HCT116 (cell line): ENCODE data around the gene STK36. TPM values are rescaled to one million over a fixed set of nuclear protein-coding genes. Genes with fewer than 3 reads are reported as not detected.

Source experiments
- ATAC-seq: fragments of 200-7000 bp; cut with Tn5 transposase; 2 replicates; pipeline ENCODE4 v1.9.1; 2020; ENCODE audit warnings: mild to moderate bottlenecking, moderate library complexity
- BruUV-seq: library from RNA; stranded (reverse); fragments of 400-500 nt; replicated peaks from 2 replicates; lab custom pipeline; 2021; lab: Mats Ljungman, UMichigan
- CTCF ChIA-PET: fragments of 300-600 bp; sonication (Branson Sonifier 250); formaldehyde crosslinking; loops from one replicate; lab custom pipeline; 2021; ENCODE audit warnings: antibody characterized with exemption; lab: Charles Lee
- POLR2A ChIA-PET: fragments of 300-600, 350-600 bp; sonication (Branson Sonifier 250); formaldehyde crosslinking; loops from one replicate; lab custom pipeline; 2021; ENCODE audit warnings: antibody characterized with exemption; lab: Charles Lee
- RAD21 ChIA-PET, 2 experiments: fragments of 300-600 bp; sonication (Branson Sonifier 250); formaldehyde crosslinking; loops; one replicate each; lab custom pipeline; 2023; ENCODE audit warnings: low total read pairs in 2 of 2; ENCODE audit not compliant: uncharacterized antibody in 2 of 2, unreplicated experiment in 2 of 2, low non-redundant PET in 1 of 2; lab: Charles Lee
- DNase-seq: peaks from one replicate; pipeline ENCODE4 v3.0.0-alpha.2; 2010; ENCODE audit warnings: low read depth, low spot score
- H2AFZ ChIP-seq: fragments of 200-600 bp; shearing (Covaris generic), sonication (generic); 2 replicates; pipeline ENCODE4 v1.6.1; 2017; ENCODE audit warnings: low read depth, mixed run types, mixed read lengths, antibody characterized with exemption, low read length; ENCODE audit not compliant: poor library complexity, severe bottlenecking
- H3K27ac ChIP-seq: 2 replicates; pipeline ENCODE4 v1.5.1; 2012; ENCODE audit warnings: low read depth, low read length
- H3K27me3 ChIP-seq: fragments of 200-600 bp; sonication (generic); 2 replicates; pipeline ENCODE4 v1.6.1; 2016; ENCODE audit warnings: mixed run types, low read length, mixed read lengths; ENCODE audit not compliant: insufficient read depth
- H3K36me3 ChIP-seq, 2 experiments: fragments of 200-500 bp in 1 of 2; fragments of 200-600 bp in 1 of 2; sonication (Bioruptor generic) in 1 of 2; sonication (generic) in 1 of 2; 2 replicates each; pipeline versions ENCODE4 v1.5.1 to v1.6.1; 2014 to 2016; ENCODE audit warnings: low read length in 2 of 2, inconsistent platforms in 1 of 2, mixed read lengths in 1 of 2, mixed run types in 1 of 2; ENCODE audit not compliant: insufficient read depth in 2 of 2, control insufficient read depth in 1 of 2
- H3K4me1 ChIP-seq, 2 experiments: fragments of 200-600 bp in 1 of 2; sonication (generic) in 1 of 2; 2 replicates each; pipeline versions ENCODE4 v1.5.1 to v1.6.1; 2012 to 2017; ENCODE audit warnings: low read length in 2 of 2, inconsistent platforms in 1 of 2, mild to moderate bottlenecking in 1 of 2, mixed read lengths in 1 of 2, mixed run types in 1 of 2, moderate library complexity in 1 of 2; ENCODE audit not compliant: insufficient read depth in 2 of 2, control insufficient read depth in 1 of 2
- H3K4me2 ChIP-seq: fragments of 200-600 bp; sonication (generic); 2 replicates; pipeline ENCODE4 v1.6.1; 2017; ENCODE audit warnings: mixed run types, low read length, mixed read lengths
- H3K4me3 ChIP-seq, 2 experiments: fragments of 200-600 bp in 1 of 2; sonication (generic) in 1 of 2; replicated peaks in 1 of 2; 2 replicates each; pipeline ENCODE4 v1.5.1; 2011 to 2016; ENCODE audit warnings: low read length in 2 of 2, control low read depth in 1 of 2, low read depth in 1 of 2, mild to moderate bottlenecking in 1 of 2, mixed read lengths in 1 of 2, mixed run types in 1 of 2
- H3K79me2 ChIP-seq: fragments of 200-600 bp; sonication (generic); 2 replicates; pipeline ENCODE4 v1.6.1; 2017; ENCODE audit warnings: mild to moderate bottlenecking, mixed run types, low read length, moderate library complexity, mixed read lengths; ENCODE audit not compliant: insufficient read depth
- H3K9ac ChIP-seq: fragments of 200-600 bp; sonication (generic); 2 replicates; pipeline ENCODE4 v1.6.1; 2016; ENCODE audit warnings: low read length, mixed read lengths
- H3K9me2 ChIP-seq: fragments of 200-600 bp; sonication (generic), shearing (Covaris generic); 2 replicates; pipeline ENCODE4 v1.6.1; 2017; ENCODE audit warnings: mixed run types, mild to moderate bottlenecking, moderate library complexity; ENCODE audit not compliant: insufficient read depth
- H3K9me3 ChIP-seq, 2 experiments: fragments of 200-500 bp in 1 of 2; fragments of 200-600 bp in 1 of 2; sonication (Bioruptor generic) in 1 of 2; sonication (generic) in 1 of 2; 2 replicates each; pipeline ENCODE4 v1.6.1; 2014 to 2017; ENCODE audit warnings: low read length in 2 of 2, mixed read lengths in 2 of 2, inconsistent platforms in 1 of 2, low read depth in 1 of 2, mild to moderate bottlenecking in 1 of 2, mixed run types in 1 of 2, moderate library complexity in 1 of 2; ENCODE audit not compliant: control insufficient read depth in 1 of 2, insufficient read depth in 1 of 2
- H4K20me1 ChIP-seq: fragments of 200-600 bp; sonication (generic), shearing (Covaris generic); 2 replicates; pipeline ENCODE4 v1.6.1; 2017; ENCODE audit warnings: mixed run types, mild to moderate bottlenecking, moderate library complexity; ENCODE audit not compliant: insufficient read depth
- CEBPB ChIP-seq: IDR thresholded peaks from 2 replicates; pipeline ENCODE4 v1.6.1; 2012; ENCODE audit warnings: low read depth
- EGR1 ChIP-seq: IDR thresholded peaks from 2 replicates; pipeline ENCODE4 v1.6.1; 2012; ENCODE audit warnings: low read depth
- ELF1 ChIP-seq: IDR thresholded peaks from 2 replicates; pipeline ENCODE4 v1.6.1; 2012; ENCODE audit warnings: low read depth, borderline replicate concordance
- FOSL1 ChIP-seq: IDR thresholded peaks from 2 replicates; pipeline ENCODE4 v1.6.1; 2012; ENCODE audit warnings: low read depth
- JUND ChIP-seq: IDR thresholded peaks from 2 replicates; pipeline ENCODE4 v1.6.1; 2012
- REST ChIP-seq: IDR thresholded peaks from 2 replicates; pipeline ENCODE4 v1.6.1; 2012; ENCODE audit warnings: low read depth
- SIN3A ChIP-seq: IDR thresholded peaks from 2 replicates; pipeline ENCODE4 v1.6.1; 2012; ENCODE audit warnings: low read depth
- SP1 ChIP-seq: IDR thresholded peaks from 2 replicates; pipeline ENCODE4 v1.6.1; 2012; ENCODE audit warnings: low read depth
- TCF7L2 ChIP-seq: IDR thresholded peaks from 2 replicates; pipeline ENCODE4 v1.7.0; 2011; ENCODE audit warnings: borderline replicate concordance, inconsistent platforms; ENCODE audit not compliant: insufficient read depth, insufficient read length; ENCODE audit errors: extremely low read depth
- YY1 ChIP-seq: IDR thresholded peaks from 2 replicates; pipeline ENCODE4 v1.6.1; 2011; ENCODE audit warnings: low read length, low read depth, moderate library complexity, mild to moderate bottlenecking; ENCODE audit not compliant: insufficient replicate concordance; ENCODE audit errors: extremely low read depth
- ZBTB33 ChIP-seq: IDR thresholded peaks from 2 replicates; pipeline ENCODE4 v1.6.1; 2011; ENCODE audit warnings: mild to moderate bottlenecking, low read length, moderate library complexity; ENCODE audit not compliant: insufficient replicate concordance; ENCODE audit errors: extremely low read depth
- ZFX ChIP-seq: fragments of 450-650 bp; IDR thresholded peaks from 2 replicates; pipeline ENCODE4 v1.6.1; 2017
- ZNF274 ChIP-seq: fragments of 200-500 bp; sonication (Bioruptor generic); IDR thresholded peaks from 2 replicates; pipeline ENCODE4 v1.6.1; 2014; ENCODE audit warnings: mild to moderate bottlenecking, low read depth, low read length, inconsistent platforms
- intact Hi-C: fragments of 100-400 bp; cut with micrococcal nuclease; formaldehyde crosslinking; loops from 2 replicates; pipeline ENCODE4 v1.10.0; 2022
- total RNA-seq: library from RNA; stranded (reverse); gene quantifications from one replicate; pipeline ENCODE4 v1.2.1, GENCODE V29; 2021; ENCODE audit not compliant: unreplicated experiment

The STK36 gene
- total RNA-seq, 1 experiment from 2014 or later: 45.5 TPM

GRCh38 chr2:218732052-218732760 lies 60.3 kb downstream of the STK36 start:
- Histone ChIP-seq H3K79me2 (peaks cover 87% of the 10 kb centered on the region), H3K4me2 (peak overlapping the region; percentile 58), H3K36me3 (peaks cover 0 to 5% of the 10 kb centered on the region in 2 experiments; a peak in 2 of 4 replicates), H4K20me1 (peaks cover 4% of the 10 kb centered on the region; the same call in 1 of the 2 replicates), H3K9me3 (no peaks in the 10 kb centered on the region; a peak in 1 of 4 replicates), H3K4me1 (peaks cover 17 to 29% of the 10 kb centered on the region in 2 experiments), H3K27ac (peak overlapping the region; percentile 36; the same call in 1 of the 2 replicates), H3K27me3 (no peaks in the 10 kb centered on the region), H3K4me3 (peak overlapping the region in 1 of 2 experiments; percentile 5; a peak in 1 of 4 replicates), H2AFZ (no peak overlapping the region), H3K9me2 (no peaks in the 10 kb centered on the region), H3K9ac (peak overlapping the region; percentile 32)
- POLR2A ChIA-PET: interaction anchor here (0.7 kb wide), 1 partner anchor 73 kb away, joined by 4 read pairs; the partner anchor contains the start of genes BCS1L and ZNF142
- RAD21 ChIA-PET: interaction anchor here (0.9 to 1.0 kb wide), 3 partner anchors 15 to 115 kb away, joined by 3 to 4 read pairs (median 3); no protein-coding TSS in a partner anchor
- ATAC-seq: no peak
- CTCF ChIA-PET: interaction anchor here (1.2 to 2.5 kb wide), 3 partner anchors 22 to 116 kb away, joined by 3 to 14 read pairs (median 12); partner anchors contain the start of gene TTLL4
- BruUV-seq: no TSS peak
- TF ChIP-seq SIN3A: no peak
- TF ChIP-seq FOSL1: no peak
- TF ChIP-seq JUND: no peak
- no peak for TF ChIP-seq YY1
- TF ChIP-seq ZNF274: no peak
- TF ChIP-seq EGR1: no peak
- TF ChIP-seq ZFX: no peak
- intact Hi-C loops: no loop called here
- no peak for DNase-seq

- Histone ChIP-seq H3K4me2 (no peak overlapping the region), H4K20me1 (peaks cover 4% of the 10 kb centered on the region; the same call in 1 of the 2 replicates), H3K27me3 (no peaks in the 10 kb centered on the region), H2AFZ (no peak overlapping the region), H3K9me3 (no peaks in the 10 kb centered on the region), H3K9me2 (no peaks in the 10 kb centered on the region), H3K79me2 (peaks cover 86% of the 10 kb centered on the region), H3K9ac (no peak overlapping the region), H3K4me1 (peaks cover 17 to 29% of the 10 kb centered on the region in 2 experiments), H3K27ac (no peak overlapping the region), H3K4me3 (no peak overlapping the region), H3K36me3 (peaks cover 4 to 6% of the 10 kb centered on the region in 2 experiments; a peak in 3 of 4 replicates)
- intact Hi-C loops: no loop called here
- DNase-seq (no peak), ATAC-seq (no peak)
- POLR2A ChIA-PET: no interaction called here
- CTCF ChIA-PET: no interaction called here
- RAD21 ChIA-PET: no interaction called here
- no peak for TF ChIP-seq SIN3A
- no peak for TF ChIP-seq ELF1
- TF ChIP-seq ZBTB33: no peak
- no peak for TF ChIP-seq FOSL1
- TF ChIP-seq TCF7L2: no peak
- TF ChIP-seq SP1: no peak
- no peak for TF ChIP-seq REST
- TF ChIP-seq YY1: no peak
- TF ChIP-seq CEBPB: no peak
- BruUV-seq: no TSS peak
Observed at GRCh38 chr2:218732761-218733158, 60.9 kb downstream of the STK36 start.
